GM23248 (cell line): ENCODE data around the gene RANBP10. TPM values are rescaled to one million over a fixed set of nuclear protein-coding genes. Genes with fewer than 3 reads are reported as not detected.

Source experiments
- DNase-seq: peaks from one replicate; pipeline ENCODE4 v3.0.0-alpha.2; 2015
- H2AFZ ChIP-seq: fragments of 200-600 bp; sonication (generic); 2 replicates; pipeline ENCODE4 v1.6.1; 2016; ENCODE audit warnings: antibody characterized with exemption
- H3F3A ChIP-seq: fragments of 200-600 bp; sonication (generic); 2 replicates; pipeline ENCODE4 v1.6.1; 2016; ENCODE audit warnings: mild to moderate bottlenecking, antibody characterized with exemption, mixed run types; ENCODE audit not compliant: insufficient read depth
- H3K27ac ChIP-seq: fragments of 200-600 bp; sonication (generic); 2 replicates; pipeline ENCODE4 v1.5.1; 2016; ENCODE audit warnings: mild to moderate bottlenecking
- H3K27me3 ChIP-seq: fragments of 200-600 bp; sonication (generic); replicated peaks from 2 replicates; pipeline ENCODE4 v1.6.1; 2016; ENCODE audit warnings: mild to moderate bottlenecking; ENCODE audit not compliant: insufficient read depth
- H3K36me3 ChIP-seq: fragments of 200-600 bp; sonication (generic); 2 replicates; pipeline ENCODE4 v1.6.1; 2016; ENCODE audit warnings: low read depth, mild to moderate bottlenecking
- H3K4me1 ChIP-seq: fragments of 200-600 bp; sonication (generic); 2 replicates; pipeline ENCODE4 v1.6.1; 2016; ENCODE audit warnings: mild to moderate bottlenecking; ENCODE audit not compliant: insufficient read depth
- H3K4me2 ChIP-seq: fragments of 200-600 bp; sonication (generic); one replicate; pipeline ENCODE4 v1.6.1; 2016; ENCODE audit warnings: mild to moderate bottlenecking; ENCODE audit not compliant: unreplicated experiment
- H3K4me3 ChIP-seq: fragments of 200-600 bp; sonication (generic); 2 replicates; pipeline ENCODE4 v1.5.1; 2016; ENCODE audit warnings: mild to moderate bottlenecking
- H3K79me2 ChIP-seq: fragments of 200-600 bp; sonication (generic); 2 replicates; pipeline ENCODE4 v1.6.1; 2016; ENCODE audit warnings: mild to moderate bottlenecking; ENCODE audit not compliant: insufficient read depth
- H3K9ac ChIP-seq: fragments of 200-600 bp; sonication (generic); 2 replicates; pipeline ENCODE4 v1.6.1; 2016; ENCODE audit warnings: mild to moderate bottlenecking
- H3K9me2 ChIP-seq: fragments of 200-600 bp; sonication (generic); 2 replicates; pipeline ENCODE4 v1.6.1; 2016; ENCODE audit warnings: mixed run types, mild to moderate bottlenecking, moderate library complexity; ENCODE audit not compliant: insufficient read depth
- H3K9me3 ChIP-seq: fragments of 200-600 bp; sonication (generic); one replicate; pipeline ENCODE4 v1.6.1; 2017; ENCODE audit warnings: low read depth
- H4K20me1 ChIP-seq: fragments of 200-600 bp; sonication (generic); 2 replicates; pipeline ENCODE4 v1.6.0; 2016; ENCODE audit not compliant: insufficient read depth
- EZH2 ChIP-seq: fragments of 200-600 bp; sonication (generic); IDR thresholded peaks from 2 replicates; pipeline ENCODE4 v1.6.1; 2018; ENCODE audit warnings: antibody characterized with exemption, mild to moderate bottlenecking; ENCODE audit not compliant: insufficient read depth, poor library complexity, severe bottlenecking
- EZH2phosphoT487 ChIP-seq: fragments of 200-600 bp; sonication (generic); IDR thresholded peaks from 2 replicates; pipeline ENCODE4 v1.6.1; 2018; ENCODE audit warnings: antibody characterized with exemption, moderate library complexity, mild to moderate bottlenecking, low read depth; ENCODE audit not compliant: insufficient read depth
- WGBS, 2 experiments: methylation state at CpG; one replicate each; pipeline ENCODE4 v1.1.6; 2015 to 2017; ENCODE audit warnings: low lambda C conversion rate in 2 of 2, low coverage in 1 of 2; ENCODE audit errors: missing lambda C conversion rate in 2 of 2; 5-methylcytosine and 5-hydroxymethylcytosine counted together
- in situ Hi-C: fragments of 300-500 bp; cut with MboI; formaldehyde crosslinking; loops from 2 replicates; pipeline ENCODE4 v1.15.0; 2020
- polyA plus RNA-seq: library from polyadenylated mRNA; unstranded; fragments of >200 nt; fragmentation: Nextera tagmentation; extraction: Ambion mirVana; gene quantifications from 2 replicates; pipeline ENCODE4 v1.2.1, GENCODE V29; 2016
- total RNA-seq: library from RNA; depleted of rRNA; stranded (reverse); fragments of >200 nt; shearing (Covaris generic); gene quantifications from 2 replicates; pipeline ENCODE4 v1.2.3, GENCODE V29; 2014

RANBP10 gene
- total and polyA plus RNA-seq, 2 experiments from 2014 or later, result 2.4 to 5.8 TPM

DNA sequence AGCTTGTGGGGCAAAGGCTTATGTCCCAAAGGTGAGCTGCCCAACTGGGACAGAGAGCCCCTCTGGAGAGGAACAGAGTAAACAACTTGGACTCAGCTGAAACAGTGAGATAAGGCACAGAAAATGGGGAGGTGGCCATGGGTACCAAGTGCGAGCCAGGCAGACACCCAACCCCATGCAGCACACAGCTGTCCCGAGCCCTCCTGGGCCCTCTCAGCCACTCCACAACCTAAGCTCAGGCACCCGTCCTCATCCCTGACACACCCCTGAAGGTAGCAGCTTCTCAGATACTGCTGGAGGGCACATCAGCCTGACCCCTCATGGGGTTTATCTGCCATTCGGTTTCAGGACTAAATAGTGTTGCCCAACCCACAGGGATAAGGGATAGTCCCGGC, 82.5 kb downstream of the RANBP10 start:
- whole genome bisulfite sequencing, 2 experiments, result 87 to 90% methylated on average over 5 of the region's 5 CpGs
- Histone ChIP-seq H3K4me3 (no peak overlapping the region), H3K9me3 (no peaks in the 10 kb centered on the region), H3K9ac (peak overlapping the region; percentile 35; the same call in 1 of the 2 replicates), H3K36me3 (no peaks in the 10 kb centered on the region), H3K4me2 (no peak overlapping the region), H3K4me1 (peaks cover 22% of the 10 kb centered on the region), H3K9me2 (no peaks in the 10 kb centered on the region), H4K20me1 (no peaks in the 10 kb centered on the region), H3K27me3 (no peaks in the 10 kb centered on the region), H3F3A (peaks cover 23% of the 10 kb centered on the region; the same call in 1 of the 2 replicates), H3K79me2 (peaks cover 2% of the 10 kb centered on the region), H3K27ac (peak overlapping the region; percentile 70), H2AFZ (no peak overlapping the region)
- TF ChIP-seq EZH2phosphoT487, result no peak
- no peak for TF ChIP-seq EZH2
- in situ Hi-C loops, result no loop called here
- DNase-seq, result no peak

DNA sequence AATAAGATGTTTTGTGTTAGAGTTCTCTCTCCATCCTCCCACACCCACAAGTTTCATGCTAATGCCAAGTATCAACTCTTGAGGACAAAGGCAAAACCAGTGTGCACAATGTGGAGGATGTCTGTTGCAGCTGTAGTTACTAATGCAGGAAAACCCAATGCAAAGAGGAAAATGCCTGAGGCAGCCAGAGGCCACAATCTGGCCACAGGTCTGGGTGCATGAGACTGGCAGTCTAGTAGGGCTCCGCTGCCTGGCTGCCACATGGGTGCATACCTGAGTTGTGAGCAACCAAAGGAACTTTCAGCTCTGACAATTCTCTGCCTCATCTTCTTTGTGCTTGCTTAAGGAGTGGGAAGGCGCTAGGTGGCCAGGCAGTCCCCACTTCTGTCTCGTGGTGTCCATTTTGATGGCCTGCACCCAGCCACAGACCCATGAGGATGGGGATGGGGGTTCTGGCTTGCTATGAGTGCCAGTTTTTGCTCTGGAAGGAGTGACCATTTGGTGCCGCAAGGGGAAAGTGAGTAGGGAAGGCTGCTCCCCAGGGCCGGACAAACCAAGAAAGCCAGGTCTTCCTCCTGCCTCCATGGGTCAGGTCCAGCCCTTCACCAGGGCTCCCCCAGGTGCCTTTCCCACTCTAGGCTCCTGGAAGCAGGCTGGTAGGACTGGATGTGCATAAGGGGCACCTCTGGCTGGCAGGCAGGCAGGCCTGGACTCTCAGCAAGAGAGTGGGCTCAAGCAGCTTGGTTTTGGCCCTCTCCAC, 83.0 kb downstream of the RANBP10 start:
- no peaks in the 10 kb centered on the region for H3K36me3 ChIP-seq
- H3K4me1 ChIP-seq, result peaks cover 24% of the 10 kb centered on the region
- H3K4me2 ChIP-seq, result peak overlapping the region; percentile 33
- H3K27ac ChIP-seq, result peak overlapping the region; percentile 70
- WGBS, 2 experiments, result 82% methylated on average over 5 of the region's 5 CpGs
- peaks cover 23% of the 10 kb centered on the region; the same call in 1 of the 2 replicates for H3F3A ChIP-seq
- H4K20me1 ChIP-seq, result no peaks in the 10 kb centered on the region
- H3K27me3 ChIP-seq, result no peaks in the 10 kb centered on the region
- H3K9ac ChIP-seq, result peak overlapping the region; percentile 35; the same call in 1 of the 2 replicates
- H3K9me2 ChIP-seq, result no peaks in the 10 kb centered on the region
- DNase-seq, result peak; percentile 94
- no peaks in the 10 kb centered on the region for H3K9me3 ChIP-seq
- in situ Hi-C loops, result no loop called here
- no peak overlapping the region for H3K4me3 ChIP-seq
- no peak overlapping the region for H2AFZ ChIP-seq
- TF ChIP-seq EZH2phosphoT487 (no peak), EZH2 (no peak)
- peaks cover 8% of the 10 kb centered on the region for H3K79me2 ChIP-seq

DNA sequence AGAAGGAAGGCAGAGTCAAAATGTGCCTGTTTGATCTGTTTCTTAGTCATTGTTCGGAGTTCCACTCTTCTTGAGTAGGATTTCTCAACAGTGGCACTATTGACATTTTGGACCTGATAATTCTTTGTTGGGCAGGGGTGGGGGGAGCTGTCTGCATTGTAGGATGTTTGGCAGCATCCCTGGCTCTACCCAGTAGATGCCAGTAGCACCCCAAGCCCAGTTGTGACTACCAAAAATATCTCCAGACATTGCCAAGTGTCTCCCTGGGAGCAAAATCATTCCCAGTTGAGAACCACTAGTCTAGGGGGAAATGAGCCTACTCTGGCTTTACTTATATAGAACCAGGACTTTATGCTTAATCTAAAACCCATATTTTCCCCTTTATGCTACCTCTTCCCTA, 86.1 kb downstream of the RANBP10 start:
- no peak for DNase-seq
- no peaks in the 10 kb centered on the region for H3K9me3 ChIP-seq
- TF ChIP-seq EZH2phosphoT487 (no peak), EZH2 (no peak)
- no peaks in the 10 kb centered on the region for H3K9me2 ChIP-seq
- H4K20me1 ChIP-seq, result no peaks in the 10 kb centered on the region; the same call in 1 of the 2 replicates
- H3K9ac ChIP-seq, result peak overlapping the region; percentile 85
- no peaks in the 10 kb centered on the region for H3K27me3 ChIP-seq
- peaks cover 30% of the 10 kb centered on the region for H3K4me1 ChIP-seq
- peak overlapping the region; percentile 94 for H2AFZ ChIP-seq
- peaks cover 39% of the 10 kb centered on the region for H3K79me2 ChIP-seq
- no peaks in the 10 kb centered on the region for H3K36me3 ChIP-seq
- H3F3A ChIP-seq, result peaks cover 23% of the 10 kb centered on the region; the same call in 1 of the 2 replicates
- H3K4me3 ChIP-seq, result peak overlapping the region; percentile 84
- in situ Hi-C loops, result no loop called here
- H3K4me2 ChIP-seq, result peak overlapping the region; percentile 99
- H3K27ac ChIP-seq, result peak overlapping the region; percentile 84
- 0% methylated on average over 1 of the region's 1 CpG for WGBS, 2 experiments

DNA sequence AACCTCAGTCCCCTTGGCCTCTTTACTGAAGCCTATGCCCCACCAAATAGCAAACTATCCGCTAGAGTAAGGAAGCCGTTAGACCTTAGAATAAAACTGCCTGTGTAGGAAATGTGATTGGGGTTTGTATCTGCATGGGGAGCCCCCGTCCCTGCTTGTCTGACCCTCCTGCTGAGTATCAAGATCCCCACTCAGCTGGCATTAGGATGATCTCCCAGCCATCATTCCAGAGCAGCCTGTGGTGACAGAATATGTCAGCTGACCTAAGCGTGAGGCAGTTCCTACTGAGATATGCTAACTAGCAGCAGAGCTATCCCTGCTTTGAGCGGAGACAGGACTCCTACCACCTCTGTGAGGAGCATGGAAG, 86.6 kb downstream of the RANBP10 start:
- no peaks in the 10 kb centered on the region for H3K9me2 ChIP-seq
- H4K20me1 ChIP-seq, result no peaks in the 10 kb centered on the region; the same call in 1 of the 2 replicates
- peak overlapping the region; percentile 84 for H3K27ac ChIP-seq
- H3K4me2 ChIP-seq, result peak overlapping the region; percentile 99
- H3K79me2 ChIP-seq, result peaks cover 43% of the 10 kb centered on the region
- no peaks in the 10 kb centered on the region for H3K27me3 ChIP-seq
- H3K36me3 ChIP-seq, result no peaks in the 10 kb centered on the region
- H3F3A ChIP-seq, result peaks cover 23% of the 10 kb centered on the region; the same call in 1 of the 2 replicates
- TF ChIP-seq EZH2 (no peak), EZH2phosphoT487 (no peak)
- H3K4me3 ChIP-seq, result peak overlapping the region; percentile 84
- WGBS, 2 experiments, result 4% methylated on average over 5 of the region's 5 CpGs
- H2AFZ ChIP-seq, result peak overlapping the region; percentile 94
- no peaks in the 10 kb centered on the region for H3K9me3 ChIP-seq
- peak overlapping the region; percentile 85 for H3K9ac ChIP-seq
- DNase-seq, result peak; percentile 79
- in situ Hi-C loops, result no loop called here
- H3K4me1 ChIP-seq, result peaks cover 30% of the 10 kb centered on the region
